NT2/D1 (cell line): Measurements from ENCODE around the gene RAPGEF4.

Source experiments
- SUZ12 ChIP-seq: IDR thresholded peaks from 2 replicates; pipeline ENCODE4 v1.6.1; 2011; ENCODE audit not compliant: insufficient read length, insufficient read depth; ENCODE audit errors: extremely low read depth
- YY1 ChIP-seq: IDR thresholded peaks from 2 replicates; pipeline ENCODE4 v1.6.1; 2011; ENCODE audit not compliant: insufficient read length, insufficient read depth
- ZNF274 ChIP-seq: IDR thresholded peaks from 2 replicates; pipeline ENCODE4 v1.6.1; 2011; ENCODE audit warnings: mild to moderate bottlenecking, low read depth, low read length

GRCh38 chr2:172909454-172909853 is 173.8 kb downstream of the RAPGEF4 start:
- no peak for TF ChIP-seq ZNF274
- no peak for TF ChIP-seq SUZ12
- TF ChIP-seq YY1, result no peak
